HG03442 (cell line): ENCODE results near the gene RNF157.

Source experiments
- ATAC-seq: cut with Tn5 transposase; IDR thresholded peaks from one replicate; pipeline ENCODE4 v1.9.1; 2021; ENCODE audit warnings: mild to moderate bottlenecking, moderate library complexity; ENCODE audit not compliant: unreplicated experiment

The RNF157 gene

DNA sequence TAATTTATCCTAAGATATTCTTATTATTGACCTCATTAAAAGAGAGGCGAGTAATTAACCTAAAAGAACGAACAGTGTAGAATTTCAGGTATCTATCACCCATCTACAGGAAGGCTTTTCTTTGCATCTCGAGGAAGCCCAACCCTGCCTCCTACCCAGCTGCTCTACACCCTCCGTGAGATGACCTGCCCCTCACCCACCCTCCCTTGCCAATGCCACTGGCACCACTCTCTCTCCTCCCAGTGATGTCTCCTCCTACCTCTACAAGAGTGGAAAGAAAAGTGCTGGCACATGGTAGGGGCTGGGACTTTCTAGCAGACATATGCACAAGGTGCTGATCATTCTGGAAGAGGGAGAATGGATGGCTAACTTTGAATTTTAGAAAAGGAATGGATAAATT lies 76.4 kb downstream of the RNF157 start:
- no peak for ATAC-seq

DNA sequence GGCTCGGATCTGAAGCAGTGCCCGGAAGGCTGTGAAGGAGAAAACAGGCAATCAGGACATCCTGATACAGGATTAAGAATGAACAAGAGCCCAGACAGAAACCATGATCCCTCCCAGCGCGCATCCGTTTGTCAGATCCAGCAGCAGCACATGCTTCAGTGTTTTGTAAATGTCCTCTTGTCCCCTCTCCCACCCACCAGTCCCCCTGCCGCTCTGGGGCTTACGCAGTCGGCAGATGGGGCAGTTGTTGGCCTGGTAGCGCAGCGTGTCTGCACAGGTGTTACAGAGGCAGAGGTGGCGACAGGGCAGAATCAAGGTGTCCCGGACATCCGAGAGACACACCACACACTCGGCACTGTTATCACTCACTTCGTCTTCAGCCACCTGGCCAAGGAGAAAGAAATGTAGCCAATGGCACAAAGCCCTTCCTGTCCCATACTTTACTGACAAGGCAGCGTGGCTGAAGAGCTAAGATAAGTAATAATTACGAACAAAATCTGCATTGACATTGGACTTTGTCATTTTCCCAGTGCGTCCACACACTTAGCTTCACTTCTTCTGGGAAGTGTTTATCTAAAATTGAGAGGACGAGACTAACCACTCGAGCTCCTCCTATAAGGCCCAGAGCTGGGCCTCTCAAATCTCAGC lies 78.5 kb downstream of the RNF157 start:
- ATAC-seq = no peak

DNA sequence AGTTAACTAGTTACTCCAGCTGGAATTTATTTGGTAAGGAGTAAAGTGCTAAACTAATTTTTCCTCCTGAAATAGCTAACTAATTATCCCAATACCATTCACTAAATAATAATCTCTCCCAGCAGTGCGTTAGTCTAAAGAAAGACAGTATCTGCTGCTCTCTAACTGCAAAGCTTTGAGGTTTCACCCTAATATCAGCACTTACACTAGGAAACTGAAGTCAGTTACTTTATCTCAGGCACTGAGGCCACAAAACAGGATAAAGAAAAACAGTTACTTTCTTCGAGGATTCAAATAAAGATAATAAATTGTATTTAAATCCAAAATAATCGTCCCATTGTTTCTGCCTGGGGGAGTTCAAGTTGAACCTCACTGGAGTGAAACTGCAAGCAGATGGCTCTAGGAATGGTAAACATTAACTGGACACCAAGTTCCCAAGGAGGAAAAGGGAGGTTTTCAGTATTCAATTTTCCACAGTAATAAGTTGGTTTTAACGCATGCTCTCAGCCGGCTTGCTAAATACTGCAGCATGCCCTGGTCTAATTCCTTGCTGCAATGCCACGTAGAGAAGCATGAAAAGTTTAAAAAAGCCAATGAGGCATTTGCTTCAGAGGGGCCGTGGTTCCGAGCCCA lies 79.3 kb downstream of the RNF157 start:
- no peak for ATAC-seq

DNA sequence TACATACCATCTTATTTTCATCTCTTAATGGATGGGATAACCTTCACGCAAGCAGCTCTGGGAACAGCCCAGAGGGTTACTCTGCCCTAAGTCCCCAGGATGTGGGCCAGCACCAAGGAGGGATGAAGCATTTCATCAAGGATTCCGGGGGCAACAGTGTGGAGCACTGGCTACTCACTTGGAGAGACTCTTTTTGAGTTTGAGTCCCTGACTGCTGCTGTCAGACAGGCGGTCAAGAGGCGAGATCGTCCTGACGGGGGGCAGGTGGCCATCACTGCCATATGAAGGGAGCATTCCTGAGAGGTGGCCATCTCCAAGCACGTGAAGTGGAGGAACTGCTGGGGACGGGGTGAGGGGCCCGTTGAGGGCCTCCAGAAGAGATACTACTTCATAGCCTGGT lies 81.1 kb downstream of the RNF157 start:
- no peak for ATAC-seq

DNA sequence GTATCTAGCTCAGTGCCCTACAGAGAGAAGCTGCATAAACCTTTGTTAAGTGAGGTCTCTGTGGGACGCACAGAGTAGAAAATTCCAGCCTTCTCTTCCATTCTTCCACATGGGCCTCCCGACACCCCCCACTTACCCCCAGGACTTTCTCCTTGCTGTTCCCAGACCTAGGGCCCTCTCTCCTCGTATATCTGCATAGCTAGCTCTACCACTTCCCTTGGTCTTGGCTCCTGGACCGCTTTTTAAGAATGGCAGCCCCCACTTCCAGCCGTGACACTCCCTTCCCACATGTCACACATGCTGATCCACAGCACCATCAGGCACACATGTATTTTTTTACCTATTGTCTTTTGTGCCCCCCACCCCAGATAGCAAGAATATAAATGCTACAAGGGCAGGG lies 82.5 kb downstream of the RNF157 start:
- no peak for ATAC-seq

DNA sequence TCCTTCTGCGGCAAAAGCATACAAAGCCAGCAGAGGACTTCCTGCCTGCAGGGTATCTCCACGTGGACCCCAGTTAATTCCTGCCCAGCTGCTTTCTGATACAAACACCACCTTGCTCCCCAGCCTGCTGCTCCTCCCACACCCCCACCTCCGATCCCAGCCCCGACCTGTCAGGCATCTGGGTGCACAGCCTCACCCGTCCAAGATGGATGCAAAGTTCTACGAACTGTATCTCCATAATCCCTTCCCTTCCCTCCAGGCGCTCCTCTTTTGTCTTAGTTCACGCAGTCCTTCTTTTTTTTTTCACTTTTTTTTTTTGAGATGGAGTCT lies 83.7 kb downstream of the RNF157 start:
- ATAC-seq = no peak

DNA sequence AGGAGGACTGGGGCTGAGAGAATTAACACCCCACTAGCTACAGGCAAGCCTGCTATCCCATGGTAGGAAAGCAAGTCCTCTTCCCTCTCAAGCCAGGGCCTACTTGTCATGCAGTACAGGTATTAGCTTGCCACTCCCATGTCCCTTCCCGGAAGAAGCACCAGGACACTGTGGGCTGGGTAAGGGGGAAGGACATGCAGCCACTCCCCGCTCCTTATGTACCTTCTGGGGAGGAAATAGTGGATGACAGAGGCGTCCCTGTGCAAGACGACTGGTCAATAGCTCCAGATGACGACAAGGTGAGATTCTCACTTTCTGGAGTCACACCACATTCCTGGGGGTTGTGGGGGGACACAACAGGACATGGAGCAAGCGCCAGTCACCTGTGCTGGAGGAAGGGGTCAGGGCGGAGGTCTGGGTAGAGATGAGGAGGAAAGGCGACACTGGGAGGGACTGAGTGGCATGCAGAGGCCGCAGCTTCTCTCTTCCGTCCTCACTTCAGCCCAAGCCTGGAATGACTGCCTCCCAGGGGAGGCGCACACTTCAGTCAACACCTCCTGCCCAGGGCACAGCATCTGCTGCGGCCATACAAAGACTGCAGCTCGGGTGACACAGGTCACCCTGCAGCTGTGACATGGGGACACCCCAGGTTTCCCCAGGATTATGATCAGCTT lies 84.2 kb downstream of the RNF157 start:
- no peak for ATAC-seq

DNA sequence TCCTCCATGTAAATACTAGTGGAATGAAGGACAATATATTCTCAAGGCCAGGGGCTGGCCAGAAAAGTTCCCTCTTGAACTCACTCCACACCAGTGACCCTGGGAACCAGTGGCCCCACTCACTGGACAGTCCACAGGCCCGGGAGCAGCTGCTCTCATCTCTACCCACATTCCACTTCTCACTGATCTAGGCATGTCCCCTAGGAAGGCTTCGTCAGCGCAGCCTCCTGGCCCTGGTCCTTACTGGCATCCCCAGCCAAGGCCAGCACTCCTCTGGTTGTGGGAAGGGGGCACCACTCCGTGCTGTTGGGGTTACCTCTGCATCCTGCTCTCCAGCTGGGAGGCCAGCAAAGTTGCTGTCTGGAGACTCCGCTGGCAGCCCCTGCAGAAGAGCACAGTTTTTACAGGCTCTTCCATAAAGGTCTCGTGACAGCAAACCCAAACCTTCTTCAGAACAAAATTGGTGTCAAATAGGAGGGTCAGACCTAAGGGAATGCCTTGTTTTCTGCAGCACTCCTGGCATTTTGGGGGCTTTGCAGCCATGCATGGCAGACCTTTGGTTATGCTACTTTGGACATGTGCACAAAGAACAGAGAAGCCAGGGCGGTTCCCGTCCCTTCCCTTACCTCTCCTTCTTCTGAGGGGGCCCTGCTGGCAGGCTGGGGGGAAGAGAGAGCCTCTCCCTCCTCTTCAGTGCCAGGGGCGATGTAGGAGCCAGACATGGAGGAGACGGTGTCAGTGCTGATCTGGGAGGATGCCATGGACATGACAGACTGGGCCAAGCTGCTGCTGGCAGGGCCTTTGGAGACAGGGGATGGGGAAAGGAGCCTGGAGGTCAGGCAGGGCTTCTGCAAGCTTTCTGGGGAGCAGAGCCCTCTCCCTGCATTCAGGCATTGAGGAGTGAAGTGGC lies 85.1 kb downstream of the RNF157 start:
- no peak for ATAC-seq

DNA sequence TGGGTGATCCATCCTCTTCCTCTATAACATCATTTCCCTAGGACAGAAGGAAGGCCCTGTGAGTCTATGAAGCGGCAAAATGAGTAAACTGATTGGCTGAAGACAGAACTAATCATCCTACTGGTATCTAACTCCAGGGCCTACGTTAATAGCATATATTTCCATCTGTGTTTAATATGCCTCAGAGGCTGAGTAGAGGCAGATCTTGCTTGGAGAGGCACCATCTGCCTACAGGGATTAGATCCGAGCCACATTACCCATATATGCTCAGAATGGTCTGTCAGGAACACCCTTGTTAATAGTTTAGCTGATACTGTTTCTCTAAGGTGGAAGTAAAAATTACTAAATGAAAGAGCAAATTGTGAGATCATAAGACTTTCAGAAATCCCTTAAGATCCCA lies 86.0 kb downstream of the RNF157 start:
- no peak for ATAC-seq

DNA sequence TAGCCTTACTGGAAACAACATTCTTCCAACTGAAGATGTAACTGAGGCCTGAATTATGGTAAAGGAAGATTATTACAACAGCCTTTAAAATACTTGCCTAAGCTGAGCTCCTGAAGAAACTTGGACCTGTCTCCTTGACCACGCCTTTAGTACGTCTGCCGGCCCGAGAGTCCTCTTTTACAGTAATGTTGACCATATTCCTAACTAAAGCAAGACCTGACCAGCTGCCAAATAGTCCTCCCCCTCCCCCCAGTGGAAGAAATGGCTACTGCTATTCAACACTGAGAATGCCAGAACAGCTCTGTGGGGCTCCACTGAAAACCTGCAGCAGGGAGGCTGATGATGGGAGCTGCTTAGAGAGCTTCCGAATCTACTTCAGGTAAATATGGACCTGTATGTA lies 86.7 kb downstream of the RNF157 start:
- ATAC-seq = no peak

DNA sequence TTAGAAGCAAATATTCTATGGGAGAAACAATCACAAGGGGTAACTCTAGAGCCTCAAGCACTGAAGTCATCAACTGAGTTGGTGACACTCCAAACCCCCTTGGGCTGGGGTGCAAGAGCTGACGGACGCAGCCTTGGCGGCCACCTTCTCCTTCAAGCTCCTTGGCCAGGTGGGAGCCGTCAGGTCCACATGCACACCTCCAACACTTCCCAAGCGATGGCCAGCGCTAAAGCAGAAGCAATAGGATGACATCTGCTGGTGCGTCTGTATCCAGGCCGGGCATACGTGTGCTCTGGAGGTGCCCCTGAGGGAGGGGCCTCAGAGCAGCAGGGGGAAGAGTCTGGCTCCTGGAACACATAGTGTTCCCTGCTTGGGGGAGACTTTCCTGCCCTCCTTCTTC lies 87.1 kb downstream of the RNF157 start:
- ATAC-seq = no peak

DNA sequence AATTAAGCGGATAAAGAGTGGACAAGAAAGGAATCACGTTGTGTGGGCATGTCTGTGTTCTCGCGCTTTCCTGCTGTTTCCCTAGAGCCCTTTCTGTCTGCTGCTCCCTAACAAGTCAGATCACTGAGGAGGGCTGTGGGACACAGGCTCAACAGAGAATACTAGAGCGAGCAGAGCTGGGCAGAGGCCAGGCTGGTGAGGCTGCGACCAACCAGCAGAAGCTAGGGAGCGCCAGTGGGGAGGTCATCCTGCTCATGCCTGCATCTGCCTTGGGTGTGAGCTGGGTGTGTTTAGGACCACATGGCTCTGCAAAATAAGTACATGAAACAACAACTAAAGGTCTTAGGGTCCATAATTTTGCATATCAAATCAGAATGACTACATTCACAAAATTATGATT lies 87.7 kb downstream of the RNF157 start:
- ATAC-seq = no peak

DNA sequence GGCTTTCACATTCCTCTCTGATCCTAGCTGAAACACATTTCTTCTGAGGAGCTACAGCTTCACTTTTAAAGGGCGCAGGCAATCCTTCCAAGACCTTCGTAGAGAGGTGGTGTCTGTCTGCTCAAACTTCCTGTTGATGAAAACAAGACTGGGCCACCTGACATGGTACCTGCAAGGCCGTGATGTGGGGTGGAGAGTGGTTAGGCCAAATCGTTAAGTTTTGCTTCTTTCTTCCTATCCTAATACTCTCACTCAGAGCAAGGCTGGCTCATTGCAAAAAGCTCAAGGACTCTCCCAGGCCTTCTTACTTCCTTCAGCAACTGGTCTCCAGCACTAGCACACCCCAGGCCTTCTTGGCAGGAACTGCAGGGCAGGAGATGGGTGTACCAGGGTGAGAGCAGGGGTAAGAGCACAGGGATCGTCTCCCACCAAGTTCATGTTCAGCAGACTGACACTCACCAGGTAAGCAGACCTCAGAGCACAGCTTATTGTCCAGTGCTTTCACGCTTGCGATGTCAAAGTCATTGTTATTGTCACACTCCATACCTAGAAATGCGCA lies 88.3 kb downstream of the RNF157 start:
- no peak for ATAC-seq

DNA sequence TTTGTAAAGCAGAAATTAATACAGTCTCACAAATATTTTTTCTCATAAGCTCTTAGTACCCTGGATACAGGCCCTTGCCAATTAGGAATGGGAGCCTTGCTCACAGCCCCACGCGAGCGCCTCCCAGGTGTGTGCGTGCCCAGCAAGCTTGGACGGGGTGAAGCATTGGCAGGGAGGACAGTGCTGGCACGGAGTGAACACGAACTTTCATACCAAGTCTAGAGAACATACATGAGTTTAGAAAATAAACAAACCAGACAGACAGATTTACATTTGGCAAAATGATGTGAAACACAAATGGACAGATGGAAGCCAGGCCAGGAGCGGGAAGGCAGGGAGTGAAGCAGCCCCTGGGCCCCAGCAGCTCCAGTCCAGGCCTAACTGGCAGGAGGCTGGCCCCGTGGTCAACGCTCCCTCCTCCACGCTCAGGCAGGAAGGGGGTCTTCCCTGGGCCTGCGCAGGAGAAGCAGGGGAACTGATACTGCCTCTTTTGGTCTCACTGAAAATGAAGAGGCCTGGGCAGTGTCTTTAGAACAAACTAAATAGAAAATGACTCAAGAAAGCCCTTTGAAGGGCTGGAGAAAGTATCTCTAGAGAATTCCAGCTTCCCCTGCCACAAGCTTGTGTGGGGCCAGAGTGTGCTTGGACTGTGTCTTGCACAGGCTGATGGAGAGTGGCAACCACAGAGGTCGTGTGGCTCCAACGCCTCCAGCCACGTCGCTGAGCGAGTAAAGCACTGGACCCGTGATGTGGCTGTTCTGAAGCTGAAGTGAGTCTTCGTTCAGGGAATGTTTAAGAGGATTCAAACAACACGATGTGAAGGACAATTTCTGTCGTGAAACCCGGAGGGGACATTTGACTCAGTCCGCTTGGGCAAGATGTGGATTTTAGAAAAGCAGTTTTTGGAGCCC lies 89.3 kb downstream of the RNF157 start:
- ATAC-seq = no peak

DNA sequence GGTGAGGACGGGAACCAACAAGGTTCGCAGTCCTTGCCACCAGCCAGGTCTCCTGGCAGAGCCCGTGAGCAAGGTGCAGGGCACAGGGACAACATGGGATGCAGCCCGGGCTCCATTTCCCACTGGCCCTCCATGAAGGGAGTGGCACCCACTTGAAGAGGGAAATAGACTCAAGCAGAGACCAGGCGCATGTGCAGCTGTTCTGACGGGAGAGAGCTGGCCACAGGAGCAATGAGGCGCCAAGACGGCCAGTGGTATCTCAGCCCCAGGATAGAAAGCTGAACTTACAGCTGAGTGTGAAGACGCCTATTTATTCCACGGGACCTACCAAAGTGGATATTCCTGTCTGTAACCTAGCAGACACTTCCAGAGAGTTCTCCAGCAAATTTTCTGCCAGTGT lies 91.1 kb downstream of the RNF157 start:
- ATAC-seq = no peak

DNA sequence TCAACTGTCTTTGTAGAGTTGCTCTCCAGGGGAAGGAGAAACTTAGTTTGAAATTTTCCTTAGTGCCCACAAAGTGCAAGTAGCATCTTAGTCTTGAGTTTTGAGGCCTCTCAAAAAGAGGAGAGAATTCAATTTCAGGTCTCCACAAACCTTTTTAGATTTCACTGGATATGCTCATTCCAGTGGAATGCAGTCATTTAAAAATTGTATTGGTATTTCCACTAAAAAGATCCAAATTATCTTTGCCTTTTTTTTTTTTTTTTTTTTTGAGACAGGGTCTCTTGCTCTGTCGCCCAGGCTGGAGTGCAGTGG lies 92.3 kb downstream of the RNF157 start:
- no peak for ATAC-seq

DNA sequence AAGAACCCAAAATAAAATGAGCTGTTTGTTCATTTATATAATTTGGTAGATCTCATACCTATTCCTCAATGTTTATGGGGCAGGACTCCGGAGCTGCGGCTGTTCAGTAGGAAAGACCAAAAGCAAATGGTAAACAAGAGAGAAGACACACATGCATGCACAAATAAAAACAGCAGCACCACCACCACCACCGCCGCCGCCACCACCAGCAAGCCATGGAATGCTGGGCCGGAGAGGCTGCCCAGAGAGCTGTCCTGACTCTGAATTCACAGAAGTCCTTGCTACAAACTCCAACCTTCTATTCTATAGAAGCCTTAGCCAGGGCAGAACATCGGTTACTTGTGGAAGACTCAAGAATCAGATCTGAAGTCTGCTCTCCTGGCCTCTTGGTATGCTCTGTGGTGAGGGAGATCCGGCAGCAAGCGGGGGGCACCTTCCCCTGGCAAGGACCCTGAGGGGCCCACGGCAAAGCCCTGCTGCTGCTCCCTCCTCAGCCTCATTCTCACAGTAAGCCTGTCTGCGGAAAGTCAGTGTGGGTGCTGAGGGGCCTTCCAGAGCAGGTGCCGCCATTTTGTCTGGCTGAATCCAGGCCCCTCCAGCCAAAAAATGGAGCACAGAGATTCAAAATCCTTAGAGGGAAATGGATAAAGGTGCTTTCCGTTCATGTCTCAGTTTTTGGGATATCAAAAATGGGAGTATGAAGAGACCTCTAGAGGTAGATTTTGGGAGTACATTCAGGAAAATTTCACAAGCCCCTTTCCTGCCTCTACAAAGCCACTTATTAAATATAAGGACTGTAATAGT lies 92.9 kb downstream of the RNF157 start:
- ATAC-seq = no peak

DNA sequence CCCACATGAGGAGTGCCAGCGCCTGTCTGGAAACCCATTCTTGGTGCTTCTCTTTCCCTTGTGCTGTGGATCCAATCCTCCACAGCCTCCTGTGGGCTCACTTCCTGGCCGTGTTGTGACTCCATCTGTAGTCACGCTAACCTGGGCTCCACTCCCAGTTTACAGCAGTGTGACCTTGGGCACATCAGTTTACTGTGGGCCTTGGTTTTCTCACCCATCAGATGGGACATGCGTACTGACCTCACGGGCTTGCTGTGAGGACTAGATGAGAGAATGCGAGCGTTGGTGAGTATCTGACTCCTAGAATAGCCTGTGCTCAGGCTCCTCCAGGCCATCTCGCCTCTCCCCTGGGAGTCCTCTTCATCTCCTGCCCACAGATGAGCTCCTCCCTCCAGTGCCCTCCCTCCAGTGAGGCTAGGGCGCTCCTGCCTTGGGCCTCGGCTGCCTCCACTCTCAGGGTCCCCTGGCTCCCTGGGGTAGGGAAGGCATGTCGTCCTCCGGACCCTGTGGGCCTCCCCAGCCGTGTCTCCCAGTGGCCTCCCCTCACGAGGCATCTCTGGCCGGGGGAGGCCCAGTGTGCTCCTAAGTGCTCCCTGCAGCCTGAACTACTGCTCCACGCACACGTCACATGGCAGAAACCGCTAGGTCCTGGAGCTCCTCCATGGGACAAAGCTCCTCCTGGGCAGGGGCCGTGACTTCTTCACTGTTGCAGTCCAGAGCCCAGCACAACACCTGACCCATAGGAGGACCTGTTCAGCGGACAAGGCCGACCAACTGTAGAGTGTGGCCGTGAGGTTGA lies 94.0 kb downstream of the RNF157 start:
- no peak for ATAC-seq
